Skin of body (tissue), 2 donors: ENCODE measurements around the gene SLX4IP. TPM values are rescaled to one million over a fixed set of nuclear protein-coding genes. Genes with fewer than 3 reads are reported as not detected.

Experiments used
- DNase-seq: peaks from one replicate; lab custom pipeline; 2025; lab: John Stamatoyannopoulos, UW
- total RNA-seq: library from RNA; depleted of rRNA; stranded (reverse); fragments of >200 nt; gene quantifications from one replicate; pipeline ENCODE4 v1.2.3, GENCODE V29; 2014

Gene SLX4IP
- total RNA-seq, 1 donor from 2014 or later = 6.8 TPM

DNA sequence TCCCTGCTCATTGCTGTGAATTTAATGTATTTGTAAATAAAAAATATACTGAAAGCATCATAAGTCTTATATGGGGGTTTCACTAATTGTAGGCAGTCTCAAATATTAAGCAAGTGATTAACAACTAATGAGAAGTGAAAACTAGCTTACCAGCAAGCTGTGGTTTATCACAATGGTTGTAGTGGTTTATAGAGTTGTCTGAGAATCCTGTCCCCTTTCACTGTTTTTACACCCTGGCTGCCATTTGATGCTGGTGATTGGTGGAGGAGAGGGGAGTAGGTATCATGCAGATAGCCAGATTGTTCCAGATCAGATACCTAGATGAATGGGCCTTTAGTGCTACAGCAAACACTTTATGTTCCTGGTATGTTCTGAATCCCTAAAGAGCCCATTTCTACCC is 7.1 kb upstream of the SLX4IP start:
- no peak for DNase-seq

DNA sequence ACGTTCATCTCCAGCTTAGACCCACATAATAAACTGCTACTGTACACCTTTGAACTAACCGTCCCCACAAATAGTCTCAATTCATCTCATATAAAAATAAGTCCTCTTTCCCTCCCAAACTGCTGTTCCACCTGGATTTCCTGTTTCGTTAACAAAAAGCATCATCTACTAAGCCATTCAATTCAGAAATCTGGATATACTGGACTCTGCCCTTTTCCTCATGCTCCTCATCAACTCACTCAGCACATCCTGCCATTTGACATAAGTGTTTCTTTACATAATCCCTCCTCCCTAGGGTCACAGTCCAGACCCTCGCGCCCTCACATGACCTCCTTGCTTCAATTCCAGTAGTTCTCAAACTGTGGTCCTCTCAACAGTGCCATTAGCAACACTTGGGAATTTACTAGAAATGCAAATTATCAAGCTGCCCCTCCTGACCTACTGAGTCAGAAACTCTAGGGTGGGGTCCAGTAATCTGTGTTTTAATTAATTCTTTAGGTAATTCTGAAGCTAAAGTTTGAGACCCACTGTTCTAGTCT is 5.6 kb upstream of the SLX4IP start:
- DNase-seq = no peak

DNA sequence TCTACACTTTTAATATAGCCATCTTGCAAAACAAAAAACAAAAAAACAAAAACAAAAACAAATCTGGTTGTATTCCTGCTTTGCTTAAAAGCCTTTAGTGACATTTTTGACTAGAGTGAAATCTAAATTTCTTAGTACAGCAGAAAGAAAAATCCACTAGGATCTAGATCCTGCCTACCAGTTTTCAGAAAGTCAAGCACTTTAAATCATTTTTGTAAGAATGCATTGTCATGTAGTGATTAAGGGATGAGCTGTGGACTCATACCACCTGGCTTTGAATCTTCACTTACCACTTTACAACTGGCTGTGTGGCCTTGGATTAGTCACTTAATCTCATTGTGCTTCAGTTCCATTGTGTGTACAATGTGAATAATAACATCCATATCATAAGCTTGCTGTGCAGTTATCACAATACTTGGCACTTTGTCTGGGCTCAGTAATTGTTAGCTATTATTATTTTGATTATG is 5.1 kb upstream of the SLX4IP start:
- DNase-seq = no peak

DNA sequence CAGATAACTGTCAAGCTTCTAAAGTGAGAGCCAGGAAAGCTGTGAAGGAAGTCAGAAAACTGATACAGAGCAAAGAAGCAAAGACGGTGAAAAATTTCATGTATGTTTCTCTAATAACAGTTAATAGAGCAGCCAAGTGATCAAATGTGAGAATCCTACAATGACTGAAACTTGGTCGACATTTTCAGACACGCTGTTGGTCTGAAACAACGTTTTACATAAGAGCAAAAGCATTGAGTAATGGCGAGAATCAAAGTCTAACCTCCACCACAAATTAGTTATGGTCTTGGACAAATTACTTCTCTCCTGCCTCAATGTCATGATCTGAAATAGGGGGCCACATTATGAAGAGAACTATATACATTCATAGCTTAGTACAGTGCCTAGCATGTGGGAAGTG is 4.4 kb upstream of the SLX4IP start:
- DNase-seq = no peak

DNA sequence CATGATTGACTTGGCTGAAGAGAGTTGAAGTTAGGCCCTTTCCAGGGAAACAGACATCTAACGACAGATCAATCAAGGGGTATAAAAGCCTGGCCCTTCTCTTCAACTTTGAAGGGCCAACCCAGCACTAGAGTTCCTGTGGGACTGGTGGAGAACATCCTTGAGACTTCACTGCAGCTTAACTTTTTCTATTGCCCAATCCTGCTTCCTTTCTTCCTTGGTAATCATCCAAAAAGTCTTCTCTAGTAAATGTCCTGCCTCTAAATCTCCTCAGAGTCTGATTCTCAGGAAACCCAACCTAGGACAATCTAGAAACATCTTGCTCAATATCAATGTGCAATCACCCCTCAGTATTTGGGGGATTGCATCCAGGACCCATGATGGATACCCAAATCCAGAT is 3.0 kb upstream of the SLX4IP start:
- no peak for DNase-seq

DNA sequence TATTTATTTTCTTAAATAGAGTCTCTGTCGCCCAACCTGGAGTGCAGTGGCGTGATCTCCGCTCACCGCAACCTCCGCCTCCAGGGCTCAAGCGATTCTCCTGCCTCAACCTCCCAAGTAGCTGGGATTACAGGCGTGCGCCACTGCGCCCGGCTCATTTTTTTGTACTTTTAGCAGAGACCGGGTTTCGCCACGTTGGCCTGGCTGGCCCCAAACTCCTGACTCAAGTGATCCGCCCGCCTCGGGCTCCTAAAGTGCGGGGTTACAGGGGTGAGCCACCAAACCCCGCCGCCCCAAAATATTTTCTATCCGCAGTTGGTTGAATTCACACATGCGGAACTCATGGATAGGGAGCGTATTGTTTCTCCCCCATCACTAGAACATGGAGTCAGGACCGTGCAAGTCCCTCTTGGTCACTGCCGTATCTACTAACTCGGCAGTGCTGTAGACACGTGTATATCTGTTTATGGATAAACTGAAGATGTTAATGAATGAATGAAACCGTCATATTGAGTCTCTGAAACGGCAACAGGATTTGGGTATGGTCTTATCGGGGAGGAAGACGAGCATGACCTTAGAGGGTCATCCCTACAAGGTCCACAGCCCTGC is 2.0 kb upstream of the SLX4IP start:
- DNase-seq = no peak

DNA sequence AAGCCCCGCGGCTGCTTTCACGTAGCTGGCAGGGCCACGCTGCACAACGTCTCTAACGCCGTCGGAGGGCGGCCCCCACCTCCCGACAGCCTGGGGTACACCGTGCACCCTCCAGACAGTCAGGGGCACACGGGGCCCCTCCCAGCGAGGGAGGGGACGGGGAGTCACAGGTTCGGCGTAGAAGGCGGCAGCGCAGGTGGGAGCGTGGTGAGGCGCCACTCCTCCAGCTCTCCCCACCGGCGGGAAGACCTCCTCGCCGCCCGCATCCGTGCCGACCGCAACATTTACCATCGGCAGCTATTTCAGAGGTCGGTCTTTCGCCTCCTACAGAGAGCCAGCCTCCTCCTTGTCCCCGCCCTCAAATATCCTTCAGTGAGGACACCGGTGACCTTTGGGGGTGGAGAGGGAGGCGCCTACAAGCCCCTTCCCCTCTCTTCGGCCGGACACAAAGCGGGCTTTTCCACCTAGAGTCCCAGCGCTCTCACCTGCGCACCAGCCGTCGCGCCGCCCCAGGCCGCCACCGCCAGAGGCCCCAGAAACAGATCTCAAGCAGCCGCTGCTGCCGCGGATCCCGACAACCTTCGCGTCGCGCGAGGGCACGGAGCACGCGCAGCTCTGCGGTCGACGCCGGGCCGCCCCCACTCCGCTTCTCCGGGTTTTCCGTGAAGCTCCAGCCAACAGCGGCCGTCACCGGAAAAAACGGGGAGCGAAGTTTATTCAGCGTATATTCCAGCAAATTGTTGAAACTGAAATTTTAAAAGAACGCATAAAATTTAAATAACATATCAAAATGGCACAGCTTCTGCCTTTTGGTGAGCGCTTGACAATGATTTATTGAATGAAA is 1.3 kb upstream of the SLX4IP start, which contains the start of gene MKKS:
Gene MKKS (minus strand): TSS at position 600 of the 844 bp plus-strand sequence. CDS start 20,708 bp downstream, outside the sequence.
- DNase-seq = peak; percentile 96

DNA sequence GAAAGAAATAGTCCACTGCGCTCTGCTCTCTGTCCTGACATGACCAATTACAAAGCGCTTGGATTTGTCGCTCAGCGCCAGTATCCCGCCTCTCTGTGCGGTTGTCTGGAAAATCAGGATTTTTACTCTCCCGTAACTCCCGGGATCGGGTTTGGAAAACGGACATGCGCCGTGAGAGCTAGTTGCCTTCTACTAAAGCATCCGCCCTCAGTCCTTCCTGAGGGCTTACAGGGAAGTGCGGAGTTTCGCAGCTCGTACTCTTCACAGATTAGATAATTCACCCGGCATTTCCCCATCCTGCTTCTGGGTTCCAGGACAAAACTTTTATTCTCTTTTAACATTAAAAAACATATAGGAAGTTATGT is 656 bp upstream of the SLX4IP start:
- DNase-seq = peak; percentile 99

DNA sequence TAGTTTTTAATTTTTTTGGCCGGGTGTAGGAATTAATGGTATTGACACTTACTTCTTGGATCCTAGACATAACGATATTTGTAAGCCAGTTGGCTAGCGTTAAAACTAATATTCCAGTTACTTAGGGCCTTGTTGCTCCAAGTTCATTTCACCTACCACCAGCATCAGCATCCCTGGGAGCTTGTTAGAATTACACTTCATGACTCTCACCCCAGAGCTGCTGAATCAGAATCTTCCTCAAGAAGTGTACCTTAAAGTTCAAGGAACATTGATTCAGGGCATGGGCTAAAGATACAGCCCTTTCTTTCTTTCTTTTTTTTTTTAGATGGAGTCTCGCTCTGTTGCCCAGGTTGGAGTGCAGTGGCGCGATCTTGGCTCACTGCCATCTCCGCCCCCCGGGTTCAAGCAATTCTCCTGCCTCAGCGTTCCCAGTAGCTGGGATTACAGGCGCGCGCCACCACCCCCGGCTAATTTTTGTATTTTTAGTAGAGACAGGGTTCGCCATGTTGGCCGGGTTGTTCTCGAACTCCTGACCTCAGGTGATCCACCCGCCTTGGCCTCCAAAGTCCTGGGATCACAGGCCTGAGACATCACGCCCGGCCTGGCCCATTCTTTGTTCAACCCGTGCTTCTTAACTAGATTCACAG is 1.1 kb downstream of the SLX4IP start:
- DNase-seq = no peak

DNA sequence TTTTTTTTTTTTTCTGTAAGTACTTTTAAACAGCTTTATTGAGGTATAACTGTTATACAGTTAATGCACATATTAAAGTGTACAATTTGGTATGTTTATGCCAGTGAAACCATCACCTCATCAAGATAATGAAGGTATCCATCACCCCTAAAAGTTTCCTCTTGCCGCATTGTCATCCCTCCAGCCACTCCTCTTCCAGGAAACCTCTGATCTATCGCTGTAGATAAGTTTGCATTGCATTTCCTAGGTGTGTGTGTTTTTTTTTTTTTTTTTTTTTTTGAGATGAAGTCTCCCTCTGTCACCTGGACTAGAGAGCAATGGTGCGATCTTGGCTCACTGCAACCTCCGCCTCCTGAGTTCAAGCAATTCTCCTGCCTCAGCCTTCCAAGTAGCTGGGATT is 3.1 kb downstream of the SLX4IP start:
- no peak for DNase-seq

DNA sequence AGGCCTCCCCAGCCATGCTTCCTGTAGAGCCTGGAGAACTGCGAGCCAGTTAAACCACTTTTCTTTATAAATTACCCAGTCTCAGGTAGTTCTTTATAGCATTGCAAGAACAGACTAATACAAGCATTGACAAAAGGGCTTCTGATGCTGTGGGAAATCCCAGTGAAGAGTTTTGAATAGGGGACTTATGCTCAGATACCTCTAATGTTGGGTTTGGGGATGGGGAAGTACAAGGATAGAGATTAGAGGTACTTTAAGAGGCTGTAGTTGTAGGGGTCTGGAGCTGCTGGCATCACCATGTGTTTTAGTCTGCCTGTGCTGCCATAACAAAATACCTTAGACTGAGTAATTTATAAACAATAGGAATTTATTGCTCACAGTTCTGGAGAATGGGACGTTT is 8.8 kb downstream of the SLX4IP start:
- no peak for DNase-seq

DNA sequence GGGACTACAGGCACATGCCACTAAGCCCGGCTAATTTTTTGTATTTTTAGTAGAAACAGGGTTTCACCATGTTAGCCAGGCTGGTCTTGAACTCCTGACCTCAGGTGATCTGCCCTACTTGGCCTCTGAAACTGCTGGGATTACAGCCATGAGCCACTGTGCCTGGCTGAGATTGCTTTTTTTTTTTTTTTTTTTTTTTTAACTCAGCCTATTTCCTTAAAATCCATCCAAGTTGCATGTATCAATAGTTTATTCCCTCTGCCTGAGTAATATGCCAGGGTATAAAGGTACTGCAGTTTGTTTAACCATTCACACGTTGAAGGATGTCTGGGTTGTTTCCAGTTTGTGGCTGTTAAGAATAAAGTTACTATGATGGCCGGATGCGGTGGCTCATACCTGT is 10.7 kb downstream of the SLX4IP start:
- DNase-seq = no peak

DNA sequence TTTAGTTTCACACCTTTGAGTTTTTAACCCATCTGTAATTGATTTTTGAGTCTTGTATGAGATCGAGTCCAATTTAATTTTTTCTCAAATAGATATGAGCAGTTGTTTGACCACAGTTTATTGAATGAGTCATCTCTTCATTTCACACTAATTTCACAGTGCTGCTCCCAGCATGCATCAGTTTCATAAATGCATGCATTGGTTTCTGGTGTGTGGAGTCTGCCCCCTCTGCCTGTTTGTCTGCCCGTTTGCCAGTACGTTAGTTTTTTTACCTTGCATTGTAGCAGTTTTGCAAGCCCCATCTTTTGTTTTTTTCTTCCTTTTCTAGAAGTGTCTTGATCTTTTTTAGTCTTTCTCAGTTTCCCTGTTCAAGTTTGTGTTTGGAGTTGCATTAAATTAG is 11.9 kb downstream of the SLX4IP start:
- DNase-seq = no peak

DNA sequence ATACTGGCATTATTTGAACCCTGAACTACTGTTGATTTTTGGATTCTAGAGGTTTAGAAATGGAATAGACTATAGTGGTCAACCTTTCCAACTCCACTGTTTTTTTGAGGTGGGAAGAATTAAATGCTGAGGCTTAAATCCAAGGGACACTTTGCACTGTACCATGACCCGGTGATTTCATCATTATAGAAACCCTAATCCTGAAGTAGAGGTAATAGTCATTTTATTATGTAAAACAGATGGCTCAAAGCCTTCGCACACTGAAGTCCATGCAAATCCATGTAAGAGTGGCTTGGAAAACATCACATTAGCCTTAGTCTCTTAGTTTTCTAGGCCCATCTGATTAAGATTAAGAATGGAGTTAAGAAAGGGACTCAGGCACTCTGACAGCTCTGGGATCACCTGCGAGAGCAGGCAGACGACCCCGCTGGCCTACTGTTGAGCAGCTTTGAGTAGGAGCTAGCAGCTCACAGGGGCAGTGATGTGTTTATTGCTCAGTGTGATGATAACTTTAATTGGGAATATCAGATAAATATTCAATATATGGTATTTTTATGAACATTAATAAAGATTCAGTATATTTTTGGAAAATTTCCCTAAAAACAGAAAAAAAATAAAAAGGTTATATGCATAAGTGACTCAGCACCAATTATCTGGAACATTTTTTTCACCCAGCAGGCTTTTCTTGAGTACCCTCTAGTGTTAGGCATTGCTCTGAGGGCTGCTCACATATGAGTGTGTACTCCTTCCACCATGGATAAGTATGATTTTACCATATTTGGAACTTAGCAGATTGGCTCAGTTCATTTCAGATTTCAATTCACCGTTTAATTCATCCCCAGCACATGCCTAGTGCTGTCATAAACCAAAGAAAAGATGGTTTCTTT is 13.4 kb downstream of the SLX4IP start:
- no peak for DNase-seq

DNA sequence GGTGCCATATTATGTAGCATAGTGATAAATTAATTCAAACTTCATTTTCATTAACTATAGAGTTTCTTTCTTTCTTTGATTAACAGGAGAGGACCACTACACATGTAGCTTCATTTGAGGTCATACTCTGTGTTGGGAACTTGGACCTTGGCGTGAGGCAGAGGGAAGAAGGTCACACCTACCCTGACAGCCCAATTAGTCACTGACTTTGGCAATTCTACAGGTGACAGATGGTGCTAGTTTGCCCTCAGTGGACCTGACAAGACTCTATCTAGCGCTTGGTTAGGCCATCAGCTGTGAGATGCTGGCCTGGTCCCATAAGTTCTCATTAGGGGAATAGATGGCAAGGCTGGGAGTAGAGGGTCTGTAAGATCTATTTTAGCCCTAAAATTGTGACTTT is 14.2 kb downstream of the SLX4IP start:
- DNase-seq = no peak

DNA sequence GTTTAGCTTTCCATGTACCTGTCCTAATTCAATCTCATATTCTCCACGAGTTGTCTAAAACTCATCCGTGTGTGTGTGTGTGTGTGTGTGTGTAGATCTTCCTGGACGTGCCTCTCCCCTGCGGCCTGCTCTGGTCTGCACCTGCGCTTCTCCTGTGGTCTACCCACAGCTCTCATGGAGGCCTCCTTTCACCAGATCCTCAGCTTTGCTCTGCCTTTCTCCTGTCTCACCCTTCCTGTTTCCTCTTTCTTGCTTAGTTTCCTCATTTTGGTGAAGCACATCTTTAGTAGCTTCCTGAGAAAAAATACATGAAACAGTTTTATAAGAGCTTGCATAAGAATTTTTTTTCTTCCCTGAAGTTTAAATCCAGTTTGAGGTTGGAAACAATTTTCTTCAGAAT is 18.1 kb downstream of the SLX4IP start:
- no peak for DNase-seq

DNA sequence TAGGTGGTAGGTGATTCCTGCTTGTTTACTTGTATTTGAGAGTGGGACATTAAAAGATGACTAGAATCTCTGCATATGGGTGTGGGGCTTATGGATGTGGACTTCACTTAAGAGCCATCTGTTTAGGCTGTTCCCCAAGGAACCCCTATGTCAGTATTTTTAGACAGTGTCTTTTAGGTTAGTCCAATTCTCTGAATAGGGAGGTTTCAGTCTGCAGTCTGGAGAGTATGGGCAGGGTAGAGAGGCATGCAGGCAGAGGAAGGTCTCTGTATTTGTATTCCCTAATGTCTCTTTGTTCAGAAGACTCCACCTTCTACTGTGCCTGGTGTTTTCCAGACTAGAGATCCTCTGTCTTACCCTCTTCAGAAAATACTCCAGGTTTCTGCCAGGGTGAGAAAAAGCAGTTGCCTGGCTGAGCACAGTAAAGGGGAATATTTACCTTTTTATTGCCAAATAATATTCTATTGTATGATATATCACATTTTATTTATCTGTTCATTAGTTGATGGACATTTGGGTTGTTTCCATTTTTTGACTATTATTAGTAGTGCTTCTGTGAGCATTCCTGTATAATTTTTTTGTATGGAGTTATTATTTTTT is 19.1 kb downstream of the SLX4IP start:
- DNase-seq = no peak

DNA sequence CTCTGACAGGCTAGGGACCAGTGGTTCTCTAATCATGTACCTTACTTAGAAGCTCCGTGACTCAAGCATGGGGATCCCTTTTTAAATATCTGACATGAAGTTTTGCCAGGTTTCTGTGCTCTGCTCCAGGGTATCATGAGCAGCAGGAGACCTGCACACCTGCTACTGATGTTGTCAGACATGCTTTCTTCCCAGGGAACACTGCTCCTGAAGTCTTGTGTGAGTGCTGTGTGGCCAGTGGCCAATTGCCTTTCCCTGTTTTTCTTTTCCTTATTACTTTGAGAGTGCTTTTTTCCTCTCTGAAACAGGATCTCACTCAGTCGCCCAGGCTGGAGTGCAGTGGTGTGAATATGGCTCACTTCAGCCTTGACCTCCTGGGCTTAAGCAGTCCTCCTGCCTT is 26.4 kb downstream of the SLX4IP start:
- DNase-seq = no peak

DNA sequence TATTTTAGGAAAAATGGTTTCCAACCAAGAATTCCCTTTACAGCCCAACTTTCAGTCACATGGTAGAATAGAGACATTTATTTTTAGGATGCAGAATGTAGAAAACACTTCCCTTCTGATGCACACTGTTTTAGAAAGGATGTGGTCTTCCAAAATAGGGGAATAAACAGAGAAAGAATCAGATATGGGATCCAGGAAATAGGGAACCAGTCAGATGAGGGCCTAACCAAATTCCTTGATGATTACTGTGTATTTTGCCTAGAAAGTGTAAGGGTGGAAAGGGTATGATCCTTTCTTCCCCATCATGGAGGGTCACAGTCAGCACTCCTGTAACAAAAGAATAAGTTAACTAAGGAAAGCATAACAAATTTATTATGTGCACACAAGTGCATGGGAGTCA is 27.4 kb downstream of the SLX4IP start:
- DNase-seq = no peak

DNA sequence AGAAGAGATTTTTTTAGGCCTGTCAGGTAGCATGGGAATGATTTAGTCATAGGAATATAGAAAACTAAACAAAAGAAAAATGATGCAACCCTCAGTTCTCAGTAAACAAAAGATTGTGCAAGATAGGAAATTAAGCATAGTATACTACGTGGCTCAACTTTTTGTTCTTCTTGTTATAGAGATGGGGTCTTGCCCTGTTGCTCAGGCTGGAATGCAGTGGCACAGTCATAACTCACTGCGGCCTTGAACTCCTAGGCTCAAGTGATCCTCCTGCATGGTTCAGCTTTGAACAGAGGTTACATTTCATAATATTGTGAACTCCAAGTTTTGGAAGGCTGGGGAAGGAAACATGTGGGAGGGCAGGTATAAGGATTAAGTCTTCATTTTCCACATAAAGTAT is 28.5 kb downstream of the SLX4IP start:
- DNase-seq = no peak

DNA sequence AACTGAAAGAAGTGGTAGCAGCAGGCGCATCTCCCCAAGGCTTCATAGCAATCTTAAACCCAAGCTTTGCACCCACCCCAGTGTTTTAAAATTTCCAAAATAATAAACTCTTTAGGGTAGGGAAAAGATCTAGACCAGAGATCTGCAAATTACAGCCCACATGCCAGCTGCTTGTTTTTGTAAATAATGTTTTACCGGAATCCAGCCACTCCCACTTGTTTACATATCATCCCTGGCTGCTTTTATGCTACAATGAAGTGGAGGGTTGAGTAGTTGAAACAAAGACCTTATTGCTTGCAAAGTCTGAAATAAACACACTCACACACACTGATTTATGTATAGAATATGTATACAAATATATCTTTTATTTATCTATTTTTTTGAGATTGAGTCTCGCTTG is 30.0 kb downstream of the SLX4IP start:
- no peak for DNase-seq
